ENCODE results near the gene MYMX. TPM values are rescaled to one million over a fixed set of nuclear protein-coding genes. Genes with fewer than 3 reads are reported as not detected.

MYMX gene
- total and polyA plus RNA-seq, 2 of the 4 experiments (the other 2 are of a cell fraction), result not detected

DNA sequence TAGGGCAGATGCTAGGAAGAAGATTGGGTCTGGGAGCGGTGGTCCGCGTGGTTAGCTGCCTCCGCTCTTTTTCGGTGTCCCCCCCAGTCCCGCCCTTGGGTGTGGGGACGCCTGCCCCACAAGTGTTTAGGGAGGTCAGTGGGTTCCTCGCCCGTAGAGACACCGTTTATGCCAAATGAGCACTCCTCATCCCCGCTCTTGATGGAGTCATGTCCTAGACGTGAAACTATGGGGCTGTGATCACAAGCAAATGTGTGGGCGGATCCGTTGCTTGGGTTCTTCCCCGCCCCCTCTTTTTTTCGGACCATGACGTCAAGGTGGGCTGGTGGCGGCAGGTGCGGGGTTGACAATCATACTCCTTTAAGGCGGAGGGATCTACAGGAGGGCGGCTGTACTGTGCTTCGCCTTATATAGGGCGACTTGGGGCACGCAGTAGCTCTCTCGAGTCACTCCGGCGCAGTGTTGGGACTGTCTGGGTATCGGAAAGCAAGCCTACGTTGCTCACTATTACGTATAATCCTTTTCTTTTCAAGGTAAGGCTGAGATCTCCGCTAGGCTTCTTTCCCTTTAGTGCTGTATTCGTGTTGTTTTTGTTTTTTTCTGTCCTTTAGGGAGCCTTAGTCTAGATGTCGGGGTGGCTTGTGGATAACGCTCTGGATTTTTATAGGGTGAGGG is 30.1 kb downstream of the MYMX start, which contains the start of gene HSP90AB1:
HSP90AB1 (plus strand) TSS at position 439 of the 675 bp plus-strand sequence. CDS start 1,529 bp downstream, outside the sequence.
- Histone ChIP-seq H3K27ac (ENCODE audit: insufficient read depth, low read length) (peak within 1 kb of the TSS; percentile 83), H3K14ac (replicated peaks; ENCODE audit: low read depth, low read length) (peak within 1 kb of the TSS; percentile 100), H3K9me3 (ENCODE audit: control insufficient read depth, insufficient read depth, low read length) (no peaks in the 10 kb centered on the region), H3K23ac (ENCODE audit: low read depth, low read length) (peak within 1 kb of the TSS; percentile 97), H3K4me2 (ENCODE audit: low read depth, low read length) (peak within 1 kb of the TSS; percentile 89), H3K4ac (ENCODE audit: low read depth, low read length) (peak within 1 kb of the TSS; percentile 100), H2BK15ac (ENCODE audit: low read depth, low read length) (peak within 1 kb of the TSS; percentile 37; the same call in 2 of the 3 replicates), H2AFZ (replicated peaks; ENCODE audit: low read length, poor library complexity) (peak within 1 kb of the TSS; percentile 100), H2BK120ac (ENCODE audit: low read depth, low read length) (peak within 1 kb of the TSS; percentile 75), H3K36me3 (ENCODE audit: control insufficient read depth, insufficient read depth, low read length) (peaks cover 26% of the 10 kb centered on the region), H3K18ac (ENCODE audit: low read depth, low read length) (peak within 1 kb of the TSS; percentile 78), H2BK5ac (ENCODE audit: low read depth, low read length, poor library complexity, severe bottlenecking) (peak within 1 kb of the TSS; percentile 93), H2BK20ac (ENCODE audit: low read depth, low read length) (no peak within 1 kb of the TSS), H3K9me1 (ENCODE audit: insufficient read depth, low read length) (peaks cover 18% of the 10 kb centered on the region), H2AK9ac (replicated peaks; ENCODE audit: low read depth, low read length, poor library complexity) (peak within 1 kb of the TSS; percentile 100), H4K8ac (ENCODE audit: low read depth in 2 of 2, low read length in 2 of 2) (peak within 1 kb of the TSS; percentile 60 to 93), H3K79me1 (ENCODE audit: low read depth in 1 of 2, low read length in 2 of 2) (peaks cover 12 to 52% of the 10 kb centered on the region in 2 experiments), H3K9ac (ENCODE audit: low read depth, low read length) (peak within 1 kb of the TSS; percentile 85), H3K56ac (ENCODE audit: extremely low read depth, insufficient read depth, low read length) (peak within 1 kb of the TSS; percentile 99), H4K5ac (ENCODE audit: low read depth, low read length) (peak within 1 kb of the TSS; percentile 87), H3K4me3 (ENCODE audit: insufficient read depth, low read depth, low read length) (peak within 1 kb of the TSS; percentile 85), H3K27me3 (ENCODE audit: control insufficient read depth, insufficient read depth, low read length) (no peaks in the 10 kb centered on the region), H3K4me1 (ENCODE audit: control insufficient read depth, insufficient read depth, low read length) (peaks cover 5% of the 10 kb centered on the region), H4K20me1 (ENCODE audit: insufficient read depth, low read length) (peaks cover 49% of the 10 kb centered on the region), H2AK5ac (ENCODE audit: low read depth, low read length) (peak within 1 kb of the TSS; percentile 94), H4K91ac (ENCODE audit: insufficient read depth, low read depth, low read length) (peak within 1 kb of the TSS; percentile 93)
- ChIA-PET POLR2A (ENCODE audit: unreplicated experiment) (interaction anchor here (0.5 to 3.0 kb wide), 4 partner anchors 8 to 12 kb away, joined by 4 to 27 read pairs (median 9); partner anchors contain the start of gene SLC35B2), CTCF (interaction anchor here (0.8 kb wide), 1 partner anchor 25 kb away, joined by 3 read pairs; no protein-coding TSS in a partner anchor)
- WGBS, 2 experiments (ENCODE audit: extremely low coverage in 2 of 2, insufficient read length in 1 of 2), result 0% methylated on average over 7 of the region's 34 CpGs; no CpG with 5 or more reads in 1 of the 2 experiments
- dilution Hi-C loops (cut with HindIII; ENCODE audit: low sequenced_read_pairs, unreplicated experiment), result no loop called here
- in situ Hi-C loops (cut with MboI; ENCODE audit: low sequenced_read_pairs), result no loop called here
- TF ChIP-seq MAZ (IDR thresholded peaks at IDR 0.05; ENCODE audit: borderline replicate concordance, low read depth, low read length), result peak; percentile 71; the same call in 1 of the 2 replicates
- TF ChIP-seq CHD1 (IDR thresholded peaks at IDR 0.05; ENCODE audit: low read depth, low read length), result peak; percentile 99
- no peak for TF ChIP-seq SMC3 (IDR thresholded peaks at IDR 0.05; ENCODE audit: low read depth, low read length)
- no peak for TF ChIP-seq RAD21 (IDR thresholded peaks at IDR 0.05; ENCODE audit: low read length)
- TF ChIP-seq MAFK (IDR thresholded peaks at IDR 0.05; ENCODE audit: low read depth, low read length), result no peak
- peak; percentile 100 for TF ChIP-seq POLR2A (IDR thresholded peaks at IDR 0.05; ENCODE audit: low read depth, low read length)
- no peak for TF ChIP-seq RCOR1 (IDR thresholded peaks at IDR 0.05; ENCODE audit: insufficient replicate concordance, low read length)
- no peak for TF ChIP-seq RFX5 (IDR thresholded peaks at IDR 0.05; ENCODE audit: low read depth, low read length)
- TF ChIP-seq, protein P1, sequence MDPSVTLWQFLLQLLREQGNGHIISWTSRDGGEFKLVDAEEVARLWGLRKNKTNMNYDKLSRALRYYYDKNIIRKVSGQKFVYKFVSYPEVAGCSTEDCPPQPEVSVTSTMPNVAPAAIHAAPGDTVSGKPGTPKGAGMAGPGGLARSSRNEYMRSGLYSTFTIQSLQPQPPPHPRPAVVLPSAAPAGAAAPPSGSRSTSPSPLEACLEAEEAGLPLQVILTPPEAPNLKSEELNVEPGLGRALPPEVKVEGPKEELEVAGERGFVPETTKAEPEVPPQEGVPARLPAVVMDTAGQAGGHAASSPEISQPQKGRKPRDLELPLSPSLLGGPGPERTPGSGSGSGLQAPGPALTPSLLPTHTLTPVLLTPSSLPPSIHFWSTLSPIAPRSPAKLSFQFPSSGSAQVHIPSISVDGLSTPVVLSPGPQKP (IDR thresholded peaks at IDR 0.05; ENCODE audit: borderline replicate concordance, low read depth, low read length), result no peak
- peak; percentile 65; the same call in 1 of the 2 replicates for TF ChIP-seq BHLHE40 (IDR thresholded peaks at IDR 0.05; ENCODE audit: low read depth, low read length)
- intact Hi-C loops (cut with micrococcal nuclease), result no loop called here
- BruUV-seq (replicated peaks), result no TSS peak
- peak; percentile 98 for DNase-seq
- ATAC-seq (ENCODE audit: low read depth), result peak; percentile 75

Data from IMR-90 (cell line).